Measurements from ENCODE around the gene UBALD2. TPM values are rescaled to one million over a fixed set of nuclear protein-coding genes. Genes with fewer than 3 reads are reported as not detected.

UBALD2 gene
- total RNA-seq, 2 donors from 2014 or later = 8.4 to 9.7 TPM

DNA sequence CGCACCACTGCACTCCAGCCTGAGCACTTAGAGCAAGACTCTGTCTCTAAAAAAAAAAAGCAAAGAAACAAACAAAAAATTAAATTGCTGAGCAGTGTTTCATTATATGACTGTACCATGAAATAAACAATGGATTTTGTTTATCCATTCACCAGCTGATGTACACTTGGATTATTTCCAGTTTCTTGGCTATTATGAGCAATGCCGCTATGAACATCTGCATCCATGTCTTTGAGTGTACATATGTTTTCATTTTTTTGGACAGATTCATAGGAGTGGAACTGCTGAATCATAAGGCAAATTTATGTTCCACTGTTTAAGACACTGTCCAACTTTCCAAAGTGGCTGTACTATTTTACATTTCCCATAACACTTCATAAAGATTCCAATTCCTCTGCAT, 32.8 kb upstream of the UBALD2 start:
- Histone ChIP-seq H3K4me1 (no peaks in the 10 kb centered on the region), H3K27ac (no peak overlapping the region), H3K27me3 (no peaks in the 10 kb centered on the region), H3K9me3 (no peaks in the 10 kb centered on the region), H3K36me3 (no peaks in the 10 kb centered on the region), H3K4me3 (no peak overlapping the region)
- no peak for TF ChIP-seq CTCF (IDR thresholded peaks at IDR 0.05)
- DNase-seq (ENCODE audit: low spot score) = no peak

DNA sequence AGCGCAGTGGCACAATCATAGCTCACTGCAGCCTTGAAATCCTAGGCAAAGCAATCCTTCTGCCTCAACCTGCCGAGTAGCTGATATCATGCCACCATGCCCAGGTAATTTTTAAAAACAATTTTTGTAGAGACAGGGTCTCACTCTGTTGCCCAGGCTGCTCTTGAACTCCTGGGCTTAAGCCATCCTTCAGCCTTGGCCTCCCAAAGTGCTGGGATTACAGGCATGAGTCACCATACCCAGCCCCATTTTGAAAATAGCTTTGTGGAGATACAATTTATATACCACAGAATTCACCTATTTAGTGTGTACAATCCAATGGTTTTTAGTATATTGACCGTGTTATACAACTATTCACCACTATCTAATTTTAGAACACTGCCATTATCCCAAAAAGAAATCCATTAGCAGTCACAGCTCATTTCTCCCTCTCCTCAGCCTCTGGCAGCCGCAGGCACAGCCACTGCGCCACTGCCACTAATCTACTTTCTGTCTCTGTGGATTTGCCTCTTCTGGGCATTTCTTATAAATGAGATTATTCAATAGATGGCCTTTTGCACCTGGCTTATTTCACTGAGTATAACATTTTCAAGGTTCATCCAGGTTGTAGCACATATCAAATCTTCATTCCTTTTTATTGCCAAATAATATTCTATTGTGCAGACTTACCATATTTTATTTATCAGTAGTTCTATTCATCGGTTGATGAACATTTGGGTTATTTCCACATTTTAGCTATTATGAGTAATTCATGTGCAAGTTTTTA, 31.4 kb upstream of the UBALD2 start:
- DNase-seq (ENCODE audit: low spot score) = no peak
- H3K27me3 ChIP-seq = no peaks in the 10 kb centered on the region
- no peaks in the 10 kb centered on the region for H3K36me3 ChIP-seq
- no peaks in the 10 kb centered on the region for H3K9me3 ChIP-seq
- H3K27ac ChIP-seq = no peak overlapping the region
- TF ChIP-seq CTCF (IDR thresholded peaks at IDR 0.05) = no peak
- H3K4me1 ChIP-seq = no peaks in the 10 kb centered on the region
- no peak overlapping the region for H3K4me3 ChIP-seq

DNA sequence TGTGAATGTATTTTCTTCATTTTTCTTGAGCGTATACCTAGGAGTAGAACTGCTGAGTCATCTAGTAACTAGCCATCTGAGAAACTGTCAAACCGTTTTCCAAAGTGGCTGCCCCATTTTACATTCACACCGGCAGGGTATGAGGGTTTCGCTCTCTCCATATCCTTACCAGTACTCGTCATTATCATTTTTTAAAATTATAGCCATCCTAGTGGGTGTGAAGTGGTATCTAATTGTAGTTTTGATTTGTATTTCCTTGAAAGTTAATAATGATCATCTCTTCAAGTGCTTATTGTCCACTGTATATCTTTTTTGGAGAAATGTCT, 30.8 kb upstream of the UBALD2 start:
- Histone ChIP-seq H3K4me1 (peaks cover 0 to 2% of the 10 kb centered on the region in 2 donors), H3K9me3 (no peaks in the 10 kb centered on the region), H3K27me3 (no peaks in the 10 kb centered on the region), H3K27ac (no peak overlapping the region), H3K4me3 (no peak overlapping the region), H3K36me3 (no peaks in the 10 kb centered on the region)
- no peak for TF ChIP-seq CTCF (IDR thresholded peaks at IDR 0.05)
- no peak for DNase-seq (ENCODE audit: low spot score)

DNA sequence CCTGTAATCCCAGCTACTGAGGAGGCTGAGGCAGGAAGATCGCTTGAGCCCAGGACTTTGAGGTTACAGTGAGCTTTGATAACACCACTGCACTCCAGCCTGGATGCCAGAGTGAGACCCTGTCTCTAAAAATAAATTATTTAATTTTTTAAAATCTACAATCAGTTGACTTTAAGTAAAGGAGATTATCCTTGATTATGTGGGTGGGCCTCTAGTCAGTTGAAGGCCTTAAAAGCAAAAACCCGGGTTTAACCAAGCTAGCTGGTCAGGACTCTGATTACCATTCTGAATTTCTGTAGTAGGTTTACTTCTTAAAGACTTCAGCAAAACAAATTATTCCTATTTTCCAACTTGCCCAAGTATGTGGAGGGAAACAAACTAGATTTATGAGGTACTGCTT, 29.3 kb upstream of the UBALD2 start:
- no peak for DNase-seq (ENCODE audit: low spot score)
- H3K27me3 ChIP-seq = no peaks in the 10 kb centered on the region
- TF ChIP-seq CTCF (IDR thresholded peaks at IDR 0.05) = no peak
- no peak overlapping the region for H3K4me3 ChIP-seq
- no peaks in the 10 kb centered on the region for H3K9me3 ChIP-seq
- H3K36me3 ChIP-seq = no peaks in the 10 kb centered on the region
- no peak overlapping the region for H3K27ac ChIP-seq
- peaks cover 0 to 10% of the 10 kb centered on the region in 2 donors for H3K4me1 ChIP-seq

GRCh38 chr17:76236603-76237002, 28.5 kb upstream of the UBALD2 start:
- Histone ChIP-seq H3K36me3 (no peaks in the 10 kb centered on the region), H3K4me3 (no peak overlapping the region), H3K27me3 (no peaks in the 10 kb centered on the region), H3K9me3 (no peaks in the 10 kb centered on the region), H3K27ac (no peak overlapping the region), H3K4me1 (peaks cover 0 to 17% of the 10 kb centered on the region in 2 donors)
- TF ChIP-seq CTCF (IDR thresholded peaks at IDR 0.05) = no peak
- no peak for DNase-seq (ENCODE audit: low spot score)

GRCh38 chr17:76237859-76238313, 27.3 kb upstream of the UBALD2 start:
- Histone ChIP-seq H3K4me1 (peaks cover 0 to 18% of the 10 kb centered on the region in 2 donors), H3K9me3 (no peaks in the 10 kb centered on the region), H3K27me3 (no peaks in the 10 kb centered on the region), H3K4me3 (no peak overlapping the region), H3K36me3 (no peaks in the 10 kb centered on the region), H3K27ac (no peak overlapping the region)
- TF ChIP-seq CTCF (IDR thresholded peaks at IDR 0.05) = no peak
- no peak for DNase-seq (ENCODE audit: low spot score)
